ENCODE data around the gene TPMT.

- TF ChIP-seq CTCF (IDR thresholded peaks at IDR 0.05; ENCODE audit: insufficient read depth, low read depth, low read length) (no peak), EZH2 (IDR thresholded peaks at IDR 0.05; ENCODE audit: insufficient read depth, low read length) (no peak)
Measured at GRCh38 chr6:18099511-18099910, 55.4 kb downstream of the TPMT start.
